Measurements from ENCODE around the gene NWD2.

The NWD2 gene

DNA sequence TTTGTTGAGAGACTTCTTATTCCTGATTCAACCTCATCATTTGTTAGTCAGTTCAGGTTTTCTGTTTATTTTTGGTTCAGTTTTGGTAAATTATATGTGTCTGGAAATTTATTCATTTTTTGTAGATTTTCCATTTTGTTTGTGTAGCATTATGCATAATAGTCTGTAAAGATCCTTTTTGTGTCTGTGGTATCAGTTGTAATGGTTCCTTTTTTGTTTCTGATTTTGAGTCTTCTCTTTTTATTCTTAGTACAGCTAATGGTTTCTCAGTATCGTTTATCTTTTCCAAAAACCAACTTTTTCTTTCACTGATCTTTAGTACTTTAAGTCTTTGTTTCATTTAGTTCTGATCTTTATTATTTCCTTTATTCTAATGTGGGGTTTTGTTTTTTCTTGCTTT lies 61.4 kb downstream of the NWD2 start:
- DNase-seq = no peak

DNA sequence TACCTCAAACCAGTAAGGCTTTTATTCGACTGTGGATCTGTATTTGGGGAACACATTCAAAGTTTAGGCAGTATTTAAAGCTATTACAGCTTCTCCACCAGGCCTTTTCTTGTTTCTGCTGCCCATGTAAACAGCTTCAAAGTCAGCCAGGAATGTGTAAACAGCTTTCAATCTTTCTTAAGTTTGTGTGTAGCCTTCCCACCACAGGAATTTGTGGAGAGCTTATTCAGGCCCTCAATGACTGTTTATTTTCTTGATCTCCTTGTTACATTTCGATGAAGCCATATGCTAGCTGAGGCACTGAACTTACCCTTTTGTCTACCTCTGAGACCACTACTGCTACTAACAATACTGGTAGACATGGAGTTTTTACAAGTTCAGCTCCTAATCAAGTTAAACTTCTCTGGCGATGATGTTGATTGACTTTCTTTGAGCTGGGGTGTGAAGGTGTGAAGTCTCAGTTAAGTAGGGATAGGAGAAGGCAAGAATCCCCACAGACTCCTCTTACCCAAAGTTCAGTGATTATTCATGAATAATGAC lies 72.6 kb downstream of the NWD2 start:
- no peak for DNase-seq

- DNase-seq = no peak
Observed at GRCh38 chr4:37320513-37321235, 76.1 kb downstream of the NWD2 start.

- DNase-seq = no peak
Observed at GRCh38 chr4:37322122-37322521, 77.6 kb downstream of the NWD2 start.

GRCh38 chr4:37324546-37324945 lies 80.0 kb downstream of the NWD2 start:
- DNase-seq = no peak

DNA sequence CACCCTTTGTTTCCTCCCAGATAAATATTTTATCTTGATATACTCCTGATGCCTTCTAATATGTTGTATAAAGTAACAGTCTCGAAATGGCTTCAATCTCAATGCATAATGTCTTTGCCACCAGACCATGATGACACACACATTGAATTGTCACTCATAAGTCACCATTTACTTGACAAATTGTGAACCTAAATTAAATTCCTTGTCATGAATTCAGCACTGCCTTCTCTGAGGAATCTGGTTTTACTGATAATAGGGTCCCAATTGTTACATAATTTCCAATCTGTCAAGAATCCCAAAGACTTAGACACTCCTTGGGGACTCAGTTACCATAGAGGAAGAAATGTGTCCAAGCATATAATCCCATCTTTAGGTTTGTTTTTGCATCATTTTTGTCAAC lies 82.3 kb downstream of the NWD2 start:
- DNase-seq = no peak

GRCh38 chr4:37338972-37339371 lies 94.4 kb downstream of the NWD2 start:
- no peak for DNase-seq

GRCh38 chr4:37358748-37359147 lies 114.2 kb downstream of the NWD2 start:
- DNase-seq = no peak

DNA sequence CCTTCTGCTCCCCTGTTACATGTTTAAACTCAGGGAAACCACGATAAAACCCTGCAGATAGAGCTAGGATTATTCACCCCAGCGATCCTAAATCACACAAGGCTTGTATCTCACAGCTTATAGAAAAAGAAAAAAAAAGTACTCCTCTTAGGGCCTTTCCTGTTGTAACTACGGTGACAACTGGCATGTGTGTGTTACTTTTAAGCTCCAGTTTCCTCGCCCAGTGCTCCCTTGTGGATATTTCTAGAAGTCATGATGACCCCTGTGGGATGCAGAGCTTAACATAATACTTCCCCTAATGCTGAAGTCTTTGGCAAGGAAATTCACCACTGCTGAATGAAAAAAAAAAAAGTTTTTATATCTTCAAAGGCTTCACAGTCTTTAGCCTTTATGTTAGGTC lies 114.7 kb downstream of the NWD2 start:
- no peak for DNase-seq

DNA sequence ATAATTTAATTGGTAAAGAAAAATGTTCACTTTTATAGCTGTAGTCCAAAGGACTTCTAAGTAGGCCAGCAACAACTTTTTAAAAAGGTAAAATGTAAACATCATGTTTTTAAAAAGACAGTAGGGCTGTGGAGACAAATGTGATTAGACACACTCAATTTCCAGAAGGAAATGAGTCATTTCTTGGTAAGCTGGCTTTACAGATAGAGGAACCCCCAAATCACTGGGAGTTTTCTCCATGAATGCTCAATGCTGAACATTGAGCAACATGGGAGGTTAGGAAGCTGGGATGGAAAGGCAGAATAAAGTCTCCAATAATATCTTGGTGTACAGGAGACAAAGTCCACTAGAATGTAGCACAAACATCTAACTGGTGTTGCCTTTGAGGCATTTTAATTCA lies 121.3 kb downstream of the NWD2 start:
- DNase-seq = no peak

- no peak for DNase-seq
Observed at GRCh38 chr4:37367901-37368300, 123.4 kb downstream of the NWD2 start.

DNA sequence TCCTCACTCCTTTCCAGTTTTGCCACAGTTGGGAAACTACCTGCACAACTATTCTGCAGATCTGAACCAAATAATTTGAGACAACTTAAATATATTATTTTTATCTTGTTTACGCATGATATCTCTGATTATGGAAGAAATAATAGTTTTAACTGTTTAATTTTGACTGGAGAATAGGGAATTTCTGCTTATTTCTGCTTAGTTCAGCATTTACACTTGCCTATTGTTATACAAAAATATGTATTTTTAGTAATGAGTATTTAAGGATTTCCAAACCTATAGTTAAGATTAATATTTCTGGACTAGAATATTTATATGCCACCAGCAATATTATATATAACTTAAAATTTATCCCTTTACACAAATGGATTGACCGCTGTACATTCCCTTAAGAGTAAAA lies 125.5 kb downstream of the NWD2 start:
- no peak for DNase-seq

DNA sequence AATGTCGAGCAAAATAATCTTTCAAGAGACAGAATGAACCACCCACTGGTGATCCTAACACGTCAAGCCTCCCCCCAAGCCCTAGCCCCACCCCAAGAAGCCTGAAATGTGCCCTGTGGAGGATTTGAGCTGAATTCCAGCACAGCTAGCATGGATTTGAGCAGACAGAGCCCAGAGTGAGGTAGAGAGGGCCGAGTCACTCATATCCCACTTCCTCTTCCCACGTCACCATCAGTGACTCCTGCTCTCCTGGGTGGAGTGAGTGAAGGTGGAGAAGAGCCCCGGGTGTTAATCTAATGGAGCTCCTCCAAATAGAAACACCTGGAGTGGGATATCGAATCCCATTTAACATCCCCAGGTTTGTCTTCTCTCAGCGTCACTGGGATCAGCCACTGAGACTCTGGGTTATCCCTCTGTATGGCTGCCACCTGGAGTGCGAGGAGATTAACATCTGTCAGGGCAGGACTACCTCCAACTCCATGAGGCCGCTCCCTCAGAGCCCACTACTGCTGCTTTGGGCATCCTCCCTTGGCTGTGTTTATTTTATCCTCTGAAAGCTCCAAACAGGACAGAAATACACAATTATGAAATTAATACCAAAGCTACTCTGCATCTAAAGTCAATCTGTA lies 136.6 kb downstream of the NWD2 start:
- DNase-seq = no peak

GRCh38 chr4:37383579-37384229 lies 139.2 kb downstream of the NWD2 start:
- peak; percentile 34 for DNase-seq

DNA sequence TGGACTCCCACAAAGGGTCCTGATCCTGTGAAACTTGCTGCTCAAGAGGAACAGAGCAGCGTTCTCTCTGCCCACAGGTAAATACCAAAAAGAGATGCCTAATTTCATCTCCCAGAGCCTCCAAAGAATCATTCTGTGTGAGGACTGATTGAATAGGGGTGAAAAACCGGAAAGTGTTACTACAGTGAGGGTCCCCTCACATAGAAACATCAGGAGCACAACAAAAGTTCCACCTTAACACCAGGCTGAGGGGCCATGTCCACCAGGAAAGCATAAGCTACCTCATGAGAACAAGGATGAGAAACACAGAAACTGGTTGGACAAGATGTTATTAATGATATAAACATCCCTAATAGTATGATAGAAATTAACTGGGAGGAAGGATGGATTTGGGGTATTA lies 140.9 kb downstream of the NWD2 start:
- no peak for DNase-seq

- DNase-seq = no peak
Observed at GRCh38 chr4:37388681-37389365, 144.3 kb downstream of the NWD2 start.

DNA sequence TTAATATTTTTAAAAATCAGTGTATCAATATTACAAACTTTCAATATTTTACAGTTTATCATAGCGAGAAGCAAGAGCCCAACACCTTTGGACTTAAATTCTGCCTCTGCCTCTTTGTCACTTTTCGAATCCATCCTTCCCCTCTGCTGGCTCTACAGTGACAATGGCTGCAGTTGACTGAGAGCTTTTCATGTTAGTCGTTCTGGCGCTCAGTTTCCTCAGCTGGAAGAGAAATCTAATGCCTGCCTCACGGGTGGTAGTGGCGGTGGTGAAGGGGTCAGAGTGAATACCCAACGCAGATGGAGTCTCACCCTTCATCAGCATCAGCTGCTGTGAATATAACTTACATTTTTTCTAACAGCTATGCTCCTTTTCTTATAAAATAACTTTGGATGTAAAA lies 144.8 kb downstream of the NWD2 start:
- no peak for DNase-seq

GRCh38 chr4:37389967-37390580 lies 145.5 kb downstream of the NWD2 start:
- DNase-seq = peak; percentile 9

DNA sequence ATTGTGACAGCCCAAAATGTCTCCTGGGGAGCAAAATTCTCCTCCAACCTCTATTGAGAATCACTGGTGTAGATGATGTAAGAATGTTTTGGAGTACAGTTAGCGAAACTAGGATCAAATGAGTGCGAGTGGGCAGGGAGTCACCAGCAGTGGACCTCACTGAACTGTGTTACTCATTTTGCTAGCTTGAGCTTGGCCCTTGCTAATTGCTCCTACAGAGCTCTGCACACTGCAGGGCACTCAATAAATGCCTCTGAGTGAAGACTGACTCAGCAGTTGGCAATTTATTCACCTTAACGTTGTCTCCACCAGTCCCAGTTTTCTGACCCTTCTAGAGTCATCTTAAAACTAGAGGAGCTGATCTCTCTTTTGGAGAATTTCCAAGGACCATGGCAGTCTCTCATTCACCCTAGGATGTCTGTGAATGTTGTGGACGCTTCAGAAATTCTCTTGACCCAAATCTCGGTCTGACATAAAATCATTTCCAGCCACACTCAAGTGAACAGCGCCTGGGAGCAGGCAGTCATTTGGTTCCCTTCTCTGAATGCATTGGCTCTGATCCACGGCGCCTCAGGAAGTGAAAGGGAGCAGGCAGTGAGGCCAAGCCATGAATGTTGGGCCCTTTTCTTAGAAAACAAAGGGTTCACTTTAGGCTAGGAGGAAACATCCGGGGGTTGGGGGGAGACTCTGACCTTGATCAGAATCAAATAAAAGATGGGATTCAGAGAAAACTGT lies 148.1 kb downstream of the NWD2 start:
- DNase-seq = no peak

DNA sequence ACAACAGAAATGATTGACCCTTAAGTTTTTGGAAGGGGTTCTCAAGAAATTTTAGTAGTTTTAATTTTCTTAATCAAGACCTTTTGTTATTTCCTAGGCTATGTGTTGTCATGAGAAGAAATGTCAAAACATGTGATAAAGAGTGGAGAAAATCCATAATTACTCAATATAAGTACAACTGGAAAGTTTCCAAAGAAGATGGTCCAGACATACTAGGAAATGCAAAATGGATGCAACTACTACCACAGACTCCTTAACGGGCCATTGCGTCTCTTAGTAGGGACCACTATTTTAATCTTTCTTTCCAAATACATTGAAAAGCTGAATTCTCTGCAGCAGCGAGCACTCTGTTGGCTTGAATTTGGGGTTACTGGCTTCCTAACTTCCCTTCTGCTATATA lies 148.8 kb downstream of the NWD2 start:
- no peak for DNase-seq

GRCh38 chr4:37393889-37394288 lies 149.3 kb downstream of the NWD2 start:
- no peak for DNase-seq

DNA sequence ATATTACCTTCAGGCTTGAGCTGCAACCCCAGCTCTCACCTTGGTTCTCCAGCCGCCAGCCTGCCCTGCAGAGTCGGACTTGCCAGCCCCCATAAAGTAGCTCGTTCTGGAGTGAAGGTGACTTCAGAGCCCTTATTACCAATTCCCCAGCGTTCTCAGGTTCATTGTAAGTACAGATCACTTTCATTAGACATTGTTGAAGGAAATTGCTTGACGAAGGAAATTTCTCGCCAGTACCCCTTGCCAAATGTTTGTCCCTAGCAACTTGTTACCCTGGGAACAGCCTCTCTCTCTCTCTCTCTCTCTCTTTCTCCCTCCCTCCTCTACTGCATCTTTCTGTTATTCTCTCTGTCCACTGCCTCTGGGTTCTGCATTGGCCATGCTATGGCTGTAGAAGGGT lies 153.0 kb downstream of the NWD2 start:
- DNase-seq = no peak

Data from NCI-H748 treated with DMSO at 0.1 percent for 48 hours (cell line).